ENCODE measurements around the gene OGFOD1. TPM values are rescaled to one million over a fixed set of nuclear protein-coding genes. Genes with fewer than 3 reads are reported as not detected.

Gene OGFOD1
- polyA plus RNA-seq, 3 donors: 8.2 to 37.9 (median 23.4) TPM

GRCh38 chr16:56428091-56428490 is 23.3 kb upstream of the OGFOD1 start:
- H3K36me3 ChIP-seq (replicated peaks in 1 of 2; ENCODE audit: control insufficient read depth in 1 of 2, insufficient read depth in 2 of 2, low read length in 2 of 2): peaks cover 29 to 35% of the 10 kb centered on the region in 2 donors
- H3K27ac ChIP-seq (ENCODE audit: low read depth in 1 of 2, low read length in 2 of 2): no peak overlapping the region
- no CpG with 5 or more reads among the region's 1 CpG for WGBS (ENCODE audit: insufficient coverage)
- peaks cover 30 to 38% of the 10 kb centered on the region in 2 donors for H3K36me3 Mint-ChIP-seq
- H3K4me1 Mint-ChIP-seq: peaks cover 17% of the 10 kb centered on the region
- intact Hi-C loops (cut with micrococcal nuclease): no loop called here
- H3K9ac ChIP-seq (ENCODE audit: insufficient read depth, low read length, poor library complexity, severe bottlenecking): no peak overlapping the region
- no peak for TF ChIP-seq CTCF (IDR thresholded peaks at IDR 0.05)
- peaks cover 10 to 18% of the 10 kb centered on the region in 2 donors for H3K4me1 ChIP-seq (ENCODE audit: control insufficient read depth in 1 of 2, insufficient read depth in 2 of 2, low read length in 2 of 2)
- H3K4me3 ChIP-seq (replicated peaks in 1 of 3; ENCODE audit: low read depth in 2 of 3, low read length in 3 of 3): no peak overlapping the region
- H3K27me3 Mint-ChIP-seq (ENCODE audit: low read depth in 3 of 3): peaks cover 0 to 4% (median 0%) of the 10 kb centered on the region in 3 donors
- H2AFZ ChIP-seq (ENCODE audit: insufficient read depth, low read depth, low read length, poor library complexity, severe bottlenecking): no peak overlapping the region
- no peaks in the 10 kb centered on the region for H3K9me3 ChIP-seq (replicated peaks in 1 of 2; ENCODE audit: control insufficient read depth in 1 of 2, insufficient read depth in 1 of 2, low read length in 2 of 2)
- no peak for DNase-seq
- H3K79me2 ChIP-seq (ENCODE audit: insufficient read depth, low read length): peaks cover 18% of the 10 kb centered on the region
- H3K27ac Mint-ChIP-seq: no peak overlapping the region
- peaks cover 3% of the 10 kb centered on the region for H4K20me1 ChIP-seq (ENCODE audit: insufficient read depth, low read length)
- H3K4me3 Mint-ChIP-seq: no peak overlapping the region
- H3K9me3 Mint-ChIP-seq: no peaks in the 10 kb centered on the region
- H3K27me3 ChIP-seq (ENCODE audit: control insufficient read depth in 2 of 2, insufficient read depth in 2 of 2, low read length in 2 of 2): no peaks in the 10 kb centered on the region
- H3K4me2 ChIP-seq (replicated peaks; ENCODE audit: extremely low read depth, low read length, poor library complexity, severe bottlenecking): no peak overlapping the region

- no peak for TF ChIP-seq CTCF (IDR thresholded peaks at IDR 0.05)
- no peak overlapping the region for H3K27ac Mint-ChIP-seq
- intact Hi-C loops (cut with micrococcal nuclease): no loop called here
- no peak for DNase-seq
- Histone ChIP-seq H3K79me2 (ENCODE audit: insufficient read depth, low read length) (no peaks in the 10 kb centered on the region), H4K20me1 (ENCODE audit: insufficient read depth, low read length) (no peaks in the 10 kb centered on the region), H3K36me3 (replicated peaks in 1 of 2; ENCODE audit: control insufficient read depth in 1 of 2, insufficient read depth in 2 of 2, low read length in 2 of 2) (peaks cover 75 to 88% of the 10 kb centered on the region in 2 donors), H3K27ac (ENCODE audit: low read depth in 1 of 2, low read length in 2 of 2) (no peak overlapping the region), H3K4me2 (replicated peaks; ENCODE audit: extremely low read depth, low read length, poor library complexity, severe bottlenecking) (no peak overlapping the region), H2AFZ (ENCODE audit: insufficient read depth, low read depth, low read length, poor library complexity, severe bottlenecking) (no peak overlapping the region), H3K4me1 (ENCODE audit: control insufficient read depth in 1 of 2, insufficient read depth in 2 of 2, low read length in 2 of 2) (no peaks in the 10 kb centered on the region), H3K27me3 (ENCODE audit: control insufficient read depth in 2 of 2, insufficient read depth in 2 of 2, low read length in 2 of 2) (no peaks in the 10 kb centered on the region), H3K9me3 (replicated peaks in 1 of 2; ENCODE audit: control insufficient read depth in 1 of 2, insufficient read depth in 1 of 2, low read length in 2 of 2) (no peaks in the 10 kb centered on the region), H3K9ac (ENCODE audit: insufficient read depth, low read length, poor library complexity, severe bottlenecking) (no peak overlapping the region), H3K4me3 (replicated peaks in 1 of 3; ENCODE audit: low read depth in 2 of 3, low read length in 3 of 3) (no peak overlapping the region)
- H3K4me1 Mint-ChIP-seq: no peaks in the 10 kb centered on the region
- peaks cover 0 to 3% (median 0%) of the 10 kb centered on the region in 3 donors for H3K27me3 Mint-ChIP-seq (ENCODE audit: low read depth in 3 of 3)
- peaks cover 69 to 77% of the 10 kb centered on the region in 2 donors for H3K36me3 Mint-ChIP-seq
- H3K4me3 Mint-ChIP-seq: no peak overlapping the region
- no peaks in the 10 kb centered on the region for H3K9me3 Mint-ChIP-seq
These were observed 15.1 kb upstream of the OGFOD1 start for GRCh38 chr16:56436258-56436657.

All from CD14-positive monocyte (primary cell).